EH (cell line): ENCODE measurements around the gene SAMM50.

Experiments used
- DNase-seq: peaks from one replicate; pipeline ENCODE4 v3.0.0-alpha.2; 2015; ENCODE audit warnings: low read depth

Gene SAMM50

DNA sequence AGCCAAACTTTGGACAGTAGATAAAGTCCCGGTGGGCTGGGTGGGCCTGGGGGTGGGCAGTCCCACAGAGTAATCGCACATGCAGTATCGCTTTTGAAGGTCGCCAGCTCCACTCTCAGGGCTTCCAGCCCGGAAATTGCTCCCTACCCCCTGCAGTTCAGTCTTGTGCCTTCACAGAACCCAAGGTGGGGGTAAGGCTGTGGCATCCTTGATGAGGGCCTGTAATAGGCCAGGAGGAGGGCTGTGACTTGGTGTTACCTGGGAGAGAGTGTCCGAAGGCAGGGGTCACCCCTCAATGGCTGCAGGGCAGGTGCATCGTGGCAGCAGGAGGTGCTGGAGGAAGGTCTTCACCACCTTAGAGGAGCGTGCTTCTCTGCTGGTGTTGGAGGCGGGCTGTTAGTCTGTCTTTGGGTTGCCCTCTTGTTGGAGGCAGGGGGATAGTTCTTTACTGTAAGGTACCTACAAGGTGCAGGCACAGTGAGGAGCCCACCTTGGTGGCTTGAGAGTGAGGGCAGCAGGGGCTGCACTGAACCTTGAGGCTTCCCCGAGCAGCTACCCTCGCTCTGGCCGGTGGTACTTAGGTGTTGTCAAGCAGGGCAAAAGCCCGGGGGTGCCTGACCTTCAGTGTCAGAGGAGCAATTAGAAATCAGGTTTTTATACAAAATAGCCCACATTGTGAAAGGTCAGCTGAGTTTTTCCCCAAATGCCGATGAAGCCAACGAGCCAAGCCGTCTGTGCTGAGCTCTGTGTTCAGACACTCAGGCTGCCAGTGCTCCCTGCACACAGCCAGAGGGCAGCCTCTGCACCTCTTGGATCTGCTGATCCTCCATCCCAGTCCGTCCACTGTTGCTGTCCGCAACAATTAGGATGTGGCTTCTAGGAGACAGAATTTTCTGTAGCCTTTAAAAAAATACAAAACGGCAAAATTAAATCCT is 21.9 kb downstream of the SAMM50 start:
- DNase-seq: no peak

DNA sequence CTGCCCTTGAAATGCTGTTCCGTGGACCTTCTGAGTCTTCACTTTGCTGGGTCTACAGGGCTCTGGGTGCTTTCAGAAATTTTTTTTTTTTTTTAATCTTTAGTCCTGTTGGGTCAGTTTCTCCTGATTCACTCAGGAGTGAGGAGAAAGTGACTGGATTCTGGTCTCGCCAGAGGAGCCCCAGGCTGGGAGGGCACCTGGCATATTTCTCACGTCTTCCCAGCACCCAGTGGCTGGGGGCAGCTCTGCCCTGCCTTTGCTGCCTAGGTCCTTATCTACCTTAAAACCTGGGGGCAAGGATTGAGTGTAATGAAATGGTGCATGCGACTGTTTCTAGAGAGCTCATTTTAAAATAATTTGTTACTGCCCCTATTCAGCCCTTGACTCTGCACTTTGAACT is 23.3 kb downstream of the SAMM50 start:
- DNase-seq: no peak

DNA sequence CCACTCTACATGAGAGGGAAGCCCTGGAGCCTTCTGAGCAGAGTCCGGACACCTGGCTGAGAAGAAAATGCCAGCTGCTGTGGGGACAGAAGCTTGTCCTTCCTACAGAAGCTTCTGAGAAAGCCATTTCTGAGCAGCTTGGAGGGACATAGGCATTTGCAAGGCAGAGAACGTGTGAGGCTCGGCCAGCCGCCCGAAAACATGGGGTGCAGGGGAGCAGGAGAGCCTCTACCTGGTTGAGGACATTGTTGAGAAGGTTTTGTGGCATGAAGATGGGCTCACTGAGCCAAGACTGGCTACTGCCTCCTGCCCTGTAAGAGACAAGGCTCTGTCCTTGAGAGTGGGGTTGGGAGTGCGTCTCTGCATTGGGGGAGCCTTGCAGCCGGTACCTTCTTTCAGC is 25.3 kb downstream of the SAMM50 start:
- no peak for DNase-seq

DNA sequence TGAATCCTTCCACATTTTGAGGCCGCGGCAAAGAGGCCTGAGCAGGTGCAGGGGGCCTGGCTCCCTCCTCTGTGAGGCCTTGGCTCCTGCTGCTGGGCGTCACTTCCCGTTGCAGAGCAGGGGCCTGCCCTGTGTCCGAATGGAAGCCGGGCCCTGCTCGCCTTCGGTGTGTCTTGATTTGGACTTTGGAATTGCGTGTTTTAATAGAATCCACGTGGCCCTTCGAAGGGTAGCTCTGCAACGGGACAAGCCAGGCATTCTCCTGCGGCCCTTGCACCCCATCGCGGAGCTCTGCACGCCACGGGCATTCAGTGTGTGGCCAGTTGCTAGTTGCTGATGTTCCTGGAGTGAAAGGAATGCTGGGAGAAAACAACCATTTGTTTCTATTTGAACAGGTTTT is 25.8 kb downstream of the SAMM50 start:
- no peak for DNase-seq

DNA sequence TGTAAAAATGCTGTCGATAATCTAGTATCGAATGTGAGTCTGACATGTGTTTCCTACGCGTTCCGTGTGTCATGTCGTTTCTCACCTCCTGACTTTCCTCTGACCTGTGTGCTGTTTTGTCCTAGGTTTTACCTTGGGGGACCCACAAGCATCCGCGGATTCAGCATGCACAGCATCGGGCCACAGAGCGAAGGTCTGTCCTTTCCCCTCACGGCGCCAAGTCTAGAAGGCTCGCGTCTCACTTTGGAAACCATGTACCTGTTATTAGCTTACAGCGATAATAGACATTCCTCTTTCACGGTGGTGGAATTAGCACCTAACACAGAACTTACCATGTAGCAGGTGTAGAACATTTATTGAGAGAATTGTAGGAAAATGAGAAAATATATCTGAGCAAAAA is 28.6 kb downstream of the SAMM50 start:
- no peak for DNase-seq

DNA sequence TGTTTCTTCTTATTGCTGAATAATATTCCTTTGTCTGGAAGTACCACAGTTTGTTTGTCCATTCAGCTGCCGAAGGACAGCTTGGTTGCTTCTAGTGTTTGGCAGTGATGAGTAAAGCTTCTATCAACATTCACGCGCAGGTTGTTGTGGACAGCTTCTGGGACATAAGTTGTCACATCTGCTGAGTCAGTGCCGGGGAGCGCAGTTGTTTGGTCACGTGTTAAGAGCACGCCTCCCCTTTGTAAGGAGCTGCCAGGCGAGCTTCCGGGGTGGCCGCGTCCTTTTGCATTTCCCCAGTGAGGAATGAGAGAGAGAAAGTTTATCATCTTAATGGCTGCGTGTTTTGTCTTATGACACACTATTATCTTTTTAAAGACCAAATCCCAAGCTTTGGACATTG is 30.3 kb downstream of the SAMM50 start:
- no peak for DNase-seq

DNA sequence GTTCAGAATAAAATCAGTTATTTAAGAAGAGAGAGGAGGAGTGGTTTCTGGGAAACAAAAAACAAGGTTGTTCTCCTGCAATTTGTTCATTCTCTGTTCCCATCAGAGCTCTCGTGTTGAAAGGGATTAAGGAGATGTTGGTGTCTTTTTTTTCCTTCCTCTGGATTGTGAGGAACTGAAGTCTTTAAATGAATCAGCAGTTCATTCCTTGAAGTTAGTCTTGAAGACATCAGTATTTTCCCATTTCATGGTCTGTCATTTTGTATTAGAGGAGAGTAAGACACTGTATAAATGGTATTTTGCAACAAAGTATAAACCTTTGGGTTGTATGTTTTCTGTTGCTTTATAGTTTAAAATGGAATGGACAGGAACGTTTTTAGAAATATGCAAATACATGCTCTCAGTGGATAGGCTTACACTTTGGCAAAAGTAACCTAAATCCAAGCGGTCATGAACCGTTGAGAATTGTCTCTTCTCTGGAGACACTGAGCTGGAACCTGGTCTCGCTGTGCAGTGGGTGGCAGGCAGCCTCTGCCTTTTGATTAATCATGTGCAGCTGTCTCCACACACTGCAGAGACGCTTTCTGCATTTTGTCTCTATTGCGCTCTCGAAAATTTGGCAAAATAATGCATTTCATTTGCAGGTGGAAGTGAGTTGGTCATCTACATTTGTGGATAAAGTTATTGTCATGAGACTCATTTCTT is 33.0 kb downstream of the SAMM50 start:
- no peak for DNase-seq

DNA sequence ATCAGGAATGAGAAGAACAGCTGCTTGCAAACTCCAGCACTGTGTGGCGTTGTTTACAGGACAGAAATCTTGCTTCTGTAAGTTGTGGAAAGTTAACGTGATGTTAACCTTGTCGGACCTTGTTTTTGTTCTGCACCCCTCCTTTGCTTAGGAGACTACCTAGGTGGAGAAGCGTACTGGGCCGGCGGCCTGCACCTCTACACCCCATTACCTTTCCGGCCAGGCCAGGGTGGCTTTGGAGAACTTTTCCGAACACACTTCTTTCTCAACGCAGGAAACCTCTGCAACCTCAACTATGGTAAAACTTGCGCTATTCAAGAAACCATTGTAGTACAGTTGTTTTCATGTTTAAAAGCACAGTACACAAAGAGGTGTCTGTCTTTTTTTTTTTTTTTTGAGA is 33.7 kb downstream of the SAMM50 start:
- no peak for DNase-seq

DNA sequence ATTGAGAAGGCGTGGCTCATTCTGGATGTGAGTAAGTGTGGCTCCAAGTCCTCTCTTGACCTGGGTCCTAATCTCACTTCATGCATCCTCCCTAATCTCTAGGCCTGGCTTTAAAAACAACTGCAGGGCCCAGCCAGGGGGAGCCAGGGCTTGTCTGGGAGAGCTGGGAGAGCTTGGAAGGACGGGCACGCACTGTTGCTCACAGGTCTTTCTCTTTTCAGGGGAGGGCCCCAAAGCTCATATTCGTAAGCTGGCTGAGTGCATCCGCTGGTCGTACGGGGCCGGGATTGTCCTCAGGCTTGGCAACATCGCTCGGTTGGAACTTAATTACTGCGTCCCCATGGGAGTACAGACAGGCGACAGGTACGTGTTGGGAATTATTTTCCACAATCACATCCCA is 34.8 kb downstream of the SAMM50 start:
- DNase-seq: no peak

DNA sequence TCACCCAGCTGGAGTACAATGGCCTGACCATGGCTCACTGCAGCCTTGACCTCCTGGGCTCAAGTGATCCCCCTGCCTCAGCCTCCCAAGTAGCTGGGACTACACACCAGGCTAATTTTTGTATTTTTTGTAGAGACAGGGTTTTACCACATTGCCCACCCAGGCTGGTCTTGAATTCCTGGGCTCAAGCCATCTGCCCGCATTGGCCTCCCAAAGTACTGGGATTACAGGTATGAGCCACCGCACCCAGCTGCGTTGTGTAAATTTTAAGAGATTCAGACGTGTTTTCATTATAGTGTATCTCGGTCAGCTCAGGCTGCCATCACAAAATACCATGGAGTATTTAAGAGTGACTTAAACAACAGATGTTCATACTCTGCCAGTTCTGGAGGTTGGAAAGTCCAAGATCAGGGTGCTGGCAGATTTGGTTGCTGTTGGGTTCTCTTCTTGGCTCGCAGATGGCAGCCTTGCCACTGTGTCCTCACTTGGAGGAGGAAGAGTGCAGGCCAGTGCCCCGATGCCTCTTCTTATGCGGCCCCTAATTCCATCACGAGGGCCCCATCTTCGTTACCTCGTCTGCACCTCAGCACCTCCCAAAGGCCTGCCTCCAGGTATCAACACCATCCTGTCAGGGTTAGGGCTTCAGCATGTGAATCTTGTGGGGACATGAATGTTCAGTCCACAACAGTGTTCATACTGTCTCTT is 36.2 kb downstream of the SAMM50 start:
- DNase-seq: no peak

DNA sequence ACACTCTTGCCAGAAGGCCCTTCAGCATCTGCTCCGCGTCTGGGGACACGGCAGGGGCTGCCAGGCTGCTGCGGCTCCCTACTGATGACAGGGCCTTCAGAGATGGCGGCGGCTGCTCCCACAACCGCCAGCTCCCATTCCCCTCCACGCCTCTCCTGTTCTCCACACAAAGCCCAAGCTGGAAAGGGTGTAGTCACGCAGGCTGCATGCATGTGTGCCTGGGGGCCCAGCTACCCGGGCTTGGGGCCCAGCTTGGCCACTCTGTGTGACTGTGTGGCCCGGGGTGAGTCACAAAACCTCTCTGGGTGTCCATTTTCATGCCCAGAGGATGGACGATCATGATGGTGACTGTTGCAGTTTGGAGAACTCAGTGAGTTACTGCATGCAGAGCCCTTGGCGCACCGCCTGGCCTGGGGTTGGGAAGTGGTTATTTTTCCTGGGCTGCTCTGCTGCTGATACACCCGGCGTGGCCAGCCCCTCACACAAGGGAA is 37.1 kb downstream of the SAMM50 start:
- DNase-seq: peak; percentile 67

DNA sequence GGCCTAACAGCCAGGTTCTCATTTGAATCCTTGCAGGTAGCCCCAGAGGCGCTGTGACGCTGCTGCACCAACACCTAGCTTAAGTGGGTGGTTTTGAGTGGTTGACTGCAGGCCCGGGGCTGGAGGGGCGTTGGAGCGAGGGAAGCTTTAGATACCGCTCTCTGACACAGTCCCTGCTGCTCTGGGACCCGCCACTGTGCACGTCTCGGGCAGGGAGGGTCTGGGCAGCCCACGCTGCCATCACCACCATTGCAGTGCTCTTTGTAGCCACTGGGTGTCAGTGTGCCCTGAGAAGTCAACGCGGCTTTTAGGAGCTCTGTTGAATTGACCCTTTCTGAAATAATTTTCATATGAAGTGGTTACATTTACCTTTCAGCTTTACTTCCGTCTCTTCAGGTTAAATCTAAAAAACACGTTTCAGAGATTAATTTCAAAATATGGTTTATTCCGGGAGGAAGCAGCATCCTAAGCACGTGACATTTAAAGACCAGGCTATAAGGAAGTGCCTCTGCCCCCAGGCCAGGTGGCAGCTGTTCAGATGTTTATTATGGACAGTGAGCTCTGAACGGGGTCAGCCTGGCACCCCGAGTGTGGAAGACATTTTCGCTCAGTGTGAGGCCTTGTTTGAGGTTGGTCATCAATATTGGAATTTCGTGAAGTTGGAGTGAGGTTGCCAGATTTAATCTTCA is 38.0 kb downstream of the SAMM50 start:
- DNase-seq: peak; percentile 62

DNA sequence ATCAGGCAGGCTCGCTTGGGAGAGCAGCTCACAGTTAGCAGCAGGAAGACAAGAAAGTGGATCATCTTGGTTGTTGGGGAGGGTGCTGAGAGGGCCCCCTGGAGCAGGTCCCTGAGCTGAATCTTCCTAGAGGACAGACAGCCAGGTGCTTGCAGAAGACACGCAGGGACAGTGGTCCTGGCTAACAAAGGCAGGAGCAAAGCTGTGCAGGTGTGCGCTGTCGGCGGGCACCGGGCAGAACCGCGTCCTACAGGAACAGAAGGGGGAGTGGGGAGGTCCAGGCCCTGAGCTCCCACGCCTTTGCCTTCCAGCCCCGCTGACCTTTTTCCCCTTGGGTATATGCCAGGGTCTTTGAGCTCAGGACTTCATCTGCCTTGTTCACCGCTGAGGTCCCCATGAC is 38.8 kb downstream of the SAMM50 start:
- no peak for DNase-seq

DNA sequence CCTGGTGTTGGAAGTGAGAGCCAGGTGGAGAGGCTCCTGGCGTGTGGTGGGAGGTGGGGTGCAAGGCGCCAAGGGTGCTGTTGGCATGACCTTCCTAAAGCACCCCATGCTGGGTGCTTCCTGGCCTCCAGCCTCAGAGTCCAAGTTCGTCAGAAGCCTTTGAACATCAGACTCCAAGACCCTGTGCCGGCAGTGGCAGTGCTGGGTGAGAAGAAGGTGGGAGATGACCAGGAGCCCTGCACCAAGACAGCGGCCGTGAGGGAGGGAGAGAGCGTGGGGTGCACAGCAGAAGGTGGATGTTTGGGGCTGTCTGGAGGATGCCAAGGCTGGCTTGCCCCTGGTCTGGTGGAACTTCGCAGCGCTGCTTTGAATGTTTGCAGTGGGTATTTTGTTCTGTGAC is 39.2 kb downstream of the SAMM50 start:
- no peak for DNase-seq

DNA sequence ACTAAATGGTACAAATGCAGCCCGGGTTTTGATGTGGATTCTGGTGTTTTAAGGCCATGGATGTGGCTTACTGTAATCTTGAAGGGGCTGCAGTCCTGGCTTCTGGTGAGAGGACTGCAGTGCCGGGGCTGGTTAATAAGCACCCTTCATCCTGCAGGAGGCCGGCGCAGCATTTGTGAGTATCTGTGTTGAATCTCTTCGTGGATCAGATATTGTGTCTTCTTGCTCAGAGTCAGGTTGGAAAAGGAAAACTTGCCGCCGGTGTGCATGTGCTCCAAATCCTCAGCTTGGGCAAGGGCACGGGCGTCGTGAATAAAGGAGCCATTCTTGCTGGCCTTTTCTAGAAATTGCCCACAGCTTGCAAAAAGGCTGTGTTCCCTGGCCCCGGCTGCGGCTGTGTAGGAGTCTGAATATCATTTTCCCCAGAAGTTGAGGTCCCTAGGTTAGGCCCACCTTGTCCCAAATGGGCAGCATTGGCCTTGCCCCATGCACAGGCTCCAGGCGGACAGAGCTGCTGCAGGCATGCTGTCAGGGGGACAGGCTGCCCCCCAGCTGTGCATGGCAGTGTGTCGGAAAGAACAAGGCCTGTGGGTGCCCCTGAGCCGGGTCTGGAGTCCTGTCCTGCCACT is 39.9 kb downstream of the SAMM50 start:
- DNase-seq: no peak

DNA sequence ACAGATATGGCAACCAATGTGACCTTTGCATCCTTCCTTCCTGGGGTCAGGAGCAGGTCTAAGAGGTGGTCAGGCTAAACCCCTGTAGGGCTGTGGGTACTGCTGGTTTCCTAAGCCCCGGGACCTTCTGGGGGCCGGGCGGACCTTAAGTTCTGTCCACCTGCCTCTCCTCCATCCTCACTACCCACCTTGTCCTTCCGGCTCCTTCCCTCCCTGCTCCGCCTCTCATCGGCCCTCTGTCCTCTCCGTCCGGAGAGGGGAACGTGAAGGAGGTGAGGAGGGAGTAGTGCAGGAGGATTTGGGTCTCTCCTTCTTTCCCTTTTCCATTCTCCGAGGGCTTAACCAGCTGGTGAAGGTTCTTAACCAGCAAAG is 40.5 kb downstream of the SAMM50 start:
- no peak for DNase-seq

DNA sequence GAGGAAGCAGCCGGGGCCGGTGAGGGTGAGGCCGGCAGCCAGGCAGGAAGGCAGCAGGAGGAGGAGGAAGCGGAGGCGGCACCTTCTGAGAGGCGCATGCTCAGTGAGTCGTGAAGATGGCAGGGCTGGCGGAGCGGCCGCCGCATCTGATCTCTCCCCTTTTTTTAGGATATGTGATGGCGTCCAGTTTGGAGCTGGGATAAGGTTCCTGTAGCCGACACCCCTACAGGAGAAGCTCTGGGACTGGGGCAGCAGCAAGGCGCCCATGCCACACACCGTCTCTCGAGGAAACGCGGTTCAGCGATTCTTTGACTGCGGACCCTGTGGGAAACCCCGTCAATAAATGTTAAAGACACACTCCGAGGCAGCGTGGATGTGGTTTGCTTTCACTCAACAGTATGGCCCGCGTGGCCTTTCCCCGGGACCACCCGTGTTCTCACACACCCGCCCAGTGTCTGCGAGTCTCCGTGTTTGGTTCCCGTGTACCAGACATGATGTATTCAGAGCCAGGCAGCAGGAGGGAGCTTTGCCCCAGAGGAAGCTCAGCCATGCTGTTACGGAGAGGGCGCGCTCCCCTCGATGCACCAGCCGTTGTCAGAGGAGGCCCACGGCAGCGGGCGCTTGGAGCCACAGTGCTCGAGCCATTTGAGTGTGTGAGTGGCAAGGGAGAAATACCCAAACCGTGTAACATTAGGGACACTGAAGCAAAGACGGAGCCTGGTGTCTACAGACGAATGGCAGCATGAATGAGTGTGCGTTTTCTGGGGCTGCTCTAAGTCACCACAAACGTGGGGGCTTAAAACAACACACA is 41.1 kb downstream of the SAMM50 start:
- DNase-seq: no peak

DNA sequence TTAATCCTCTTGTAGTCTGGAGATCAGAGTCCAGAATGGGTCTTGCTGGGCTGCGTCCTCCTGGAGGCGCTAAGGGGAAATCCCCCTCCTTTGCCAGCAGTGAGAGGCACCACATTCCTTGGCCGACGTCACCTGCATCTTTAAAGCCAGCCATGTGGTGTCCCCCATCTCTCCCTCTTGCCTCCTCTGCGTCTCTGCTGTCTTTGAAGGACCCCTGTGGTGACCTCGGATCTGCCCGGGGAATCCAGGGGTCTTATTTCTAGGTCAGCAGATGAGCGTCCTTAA is 41.7 kb downstream of the SAMM50 start:
- no peak for DNase-seq

DNA sequence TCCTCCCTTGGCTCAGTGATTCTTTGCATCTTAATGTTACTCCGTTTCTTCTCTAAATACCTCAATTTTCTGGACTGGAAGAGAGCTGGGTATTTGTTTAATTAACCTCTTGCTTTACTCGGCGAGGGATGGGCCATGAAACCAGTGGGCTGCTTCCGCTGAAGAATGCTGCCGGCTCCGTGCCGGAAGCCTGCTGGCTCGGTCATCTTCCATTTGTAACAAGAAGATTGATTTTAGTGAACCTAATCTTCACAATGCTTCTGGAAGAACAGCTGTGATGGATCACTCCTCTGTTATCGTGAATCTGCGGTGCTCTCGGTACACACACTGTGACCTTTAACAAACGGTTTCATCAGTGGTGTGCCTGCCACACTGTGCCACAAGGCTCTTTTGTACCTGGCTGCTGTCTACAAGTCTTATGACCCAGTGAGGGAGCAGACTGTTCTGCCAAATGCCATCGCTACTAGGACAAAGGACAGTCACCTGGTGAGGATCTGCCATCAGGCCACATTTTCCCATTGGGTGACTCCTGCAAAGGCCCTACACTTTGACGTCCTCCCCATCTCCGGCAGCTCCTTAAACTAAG is 43.5 kb downstream of the SAMM50 start:
- no peak for DNase-seq

DNA sequence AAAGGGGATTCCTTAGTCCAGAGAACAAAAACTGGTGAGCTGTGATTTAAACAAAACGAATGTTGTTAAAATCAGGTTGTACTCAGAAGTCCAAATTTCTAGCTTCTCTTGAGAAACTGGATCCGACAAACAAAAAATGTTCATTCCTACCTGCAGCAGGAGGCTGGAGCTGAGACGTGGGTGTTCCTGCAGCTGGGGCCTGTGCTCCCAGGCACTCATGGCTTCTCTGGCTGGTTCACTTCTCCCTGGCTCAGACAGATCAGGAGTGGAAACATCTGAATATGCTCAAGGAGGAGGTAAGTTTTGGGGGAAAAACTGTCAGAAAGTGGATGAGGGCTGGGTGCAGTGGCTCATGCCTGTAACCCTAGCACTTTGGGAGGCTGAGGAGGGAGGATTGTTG is 44.1 kb downstream of the SAMM50 start:
- no peak for DNase-seq

DNA sequence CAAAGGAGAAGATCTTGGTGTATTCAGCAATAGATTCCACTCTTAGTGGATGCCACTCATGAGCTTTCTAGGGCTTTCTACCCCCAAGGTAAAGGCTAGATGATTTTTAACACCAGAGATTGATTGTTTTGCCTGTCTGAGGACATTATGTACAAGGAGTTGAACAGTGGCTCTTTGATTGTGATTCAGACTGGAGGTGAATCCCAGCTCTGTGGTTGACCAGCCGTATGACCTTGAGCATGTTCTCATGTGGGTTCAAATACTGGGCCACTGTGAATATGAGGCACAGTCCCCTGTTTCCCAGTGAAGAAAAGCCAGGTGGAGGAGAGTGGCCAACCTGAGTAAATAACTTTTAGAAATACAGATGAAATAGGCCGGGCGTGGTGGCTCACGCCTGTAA is 44.9 kb downstream of the SAMM50 start:
- no peak for DNase-seq
